Pulmonary artery endothelial cell (primary cell): ENCODE data around the gene MED10. TPM values are rescaled to one million over a fixed set of nuclear protein-coding genes. Genes with fewer than 3 reads are reported as not detected.

Experiments used
- DNase-seq: peaks from one replicate; pipeline ENCODE4 v3.0.0-alpha.2; 2011; ENCODE audit warnings: low read depth, low spot score
- total RNA-seq: library from RNA; depleted of rRNA; stranded (reverse); fragments of >200 nt; gene quantifications from 2 replicates; pipeline ENCODE4 v1.2.3, GENCODE V29; 2014

Gene MED10
- total RNA-seq, 1 donor from 2014 or later: 12.9 TPM

- no peak for DNase-seq
Measured at GRCh38 chr5:6353602-6354302, 24.6 kb downstream of the MED10 start.

GRCh38 chr5:6350277-6351090 lies 27.9 kb downstream of the MED10 start:
- no peak for DNase-seq

- DNase-seq: no peak
Measured at GRCh38 chr5:6349387-6349786, 29.0 kb downstream of the MED10 start.

GRCh38 chr5:6348476-6349000 lies 29.8 kb downstream of the MED10 start:
- DNase-seq: no peak

- no peak for DNase-seq
Measured at GRCh38 chr5:6347673-6348072, 30.7 kb downstream of the MED10 start.

GRCh38 chr5:6347165-6347564 lies 31.2 kb downstream of the MED10 start:
- no peak for DNase-seq

- DNase-seq: no peak
Measured at GRCh38 chr5:6344593-6344989, 33.8 kb downstream of the MED10 start.

GRCh38 chr5:6343951-6344592 lies 34.3 kb downstream of the MED10 start:
- DNase-seq: no peak

GRCh38 chr5:6342689-6343315 lies 35.5 kb downstream of the MED10 start:
- no peak for DNase-seq

GRCh38 chr5:6340100-6340499 lies 38.2 kb downstream of the MED10 start:
- no peak for DNase-seq

GRCh38 chr5:6338871-6339270 lies 39.5 kb downstream of the MED10 start:
- no peak for DNase-seq

GRCh38 chr5:6338135-6338534 lies 40.2 kb downstream of the MED10 start:
- DNase-seq: no peak

GRCh38 chr5:6333182-6333905 lies 45.0 kb downstream of the MED10 start:
- no peak for DNase-seq

GRCh38 chr5:6328173-6328572 lies 50.2 kb downstream of the MED10 start:
- no peak for DNase-seq

- DNase-seq: no peak
Measured at GRCh38 chr5:6326776-6327175, 51.6 kb downstream of the MED10 start.

GRCh38 chr5:6322163-6322713 lies 56.1 kb downstream of the MED10 start:
- DNase-seq: no peak
